C4-2B (cell line): ENCODE results near the gene EXOC3L1.

Experiments
- ZFX ChIP-seq: fragments of 450-650 bp; IDR thresholded peaks from 2 replicates; pipeline ENCODE4 v1.6.1; 2017
- TF ChIP-seq, protein P1 (sequence below): fragments of 450-650 bp; conservative IDR thresholded peaks from 2 replicates; pipeline ENCODE4 v1.5.1; 2017; ENCODE audit warnings: mild to moderate bottlenecking

DNA sequence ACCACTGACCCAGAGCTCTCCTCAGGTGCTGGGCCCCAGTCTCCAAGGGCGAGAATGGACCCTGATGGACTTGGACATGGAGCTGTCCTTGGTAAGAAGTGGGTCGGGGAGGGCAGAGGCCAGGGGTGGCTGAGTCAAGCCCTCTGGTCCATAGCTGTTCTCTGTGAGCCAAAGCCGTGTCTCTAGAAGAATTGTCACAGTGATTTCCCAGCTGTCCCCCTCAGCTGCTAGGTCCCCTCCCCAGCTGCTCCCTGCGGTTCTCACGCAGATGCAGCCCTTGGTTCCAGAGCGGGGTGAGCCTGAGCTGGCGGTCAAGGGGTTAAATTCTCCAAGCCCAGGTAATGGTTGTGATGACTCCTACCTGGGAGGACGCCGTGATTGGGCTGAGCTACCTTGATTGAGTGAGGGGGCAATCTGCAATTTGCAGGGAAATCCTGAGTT, 20.9 kb downstream of the EXOC3L1 start:
- TF ChIP-seq, protein P1, sequence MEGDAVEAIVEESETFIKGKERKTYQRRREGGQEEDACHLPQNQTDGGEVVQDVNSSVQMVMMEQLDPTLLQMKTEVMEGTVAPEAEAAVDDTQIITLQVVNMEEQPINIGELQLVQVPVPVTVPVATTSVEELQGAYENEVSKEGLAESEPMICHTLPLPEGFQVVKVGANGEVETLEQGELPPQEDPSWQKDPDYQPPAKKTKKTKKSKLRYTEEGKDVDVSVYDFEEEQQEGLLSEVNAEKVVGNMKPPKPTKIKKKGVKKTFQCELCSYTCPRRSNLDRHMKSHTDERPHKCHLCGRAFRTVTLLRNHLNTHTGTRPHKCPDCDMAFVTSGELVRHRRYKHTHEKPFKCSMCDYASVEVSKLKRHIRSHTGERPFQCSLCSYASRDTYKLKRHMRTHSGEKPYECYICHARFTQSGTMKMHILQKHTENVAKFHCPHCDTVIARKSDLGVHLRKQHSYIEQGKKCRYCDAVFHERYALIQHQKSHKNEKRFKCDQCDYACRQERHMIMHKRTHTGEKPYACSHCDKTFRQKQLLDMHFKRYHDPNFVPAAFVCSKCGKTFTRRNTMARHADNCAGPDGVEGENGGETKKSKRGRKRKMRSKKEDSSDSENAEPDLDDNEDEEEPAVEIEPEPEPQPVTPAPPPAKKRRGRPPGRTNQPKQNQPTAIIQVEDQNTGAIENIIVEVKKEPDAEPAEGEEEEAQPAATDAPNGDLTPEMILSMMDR: no peak
- no peak for TF ChIP-seq ZFX
